ENCODE measurements around the gene RTN4RL1.

- TF ChIP-seq, protein P1, sequence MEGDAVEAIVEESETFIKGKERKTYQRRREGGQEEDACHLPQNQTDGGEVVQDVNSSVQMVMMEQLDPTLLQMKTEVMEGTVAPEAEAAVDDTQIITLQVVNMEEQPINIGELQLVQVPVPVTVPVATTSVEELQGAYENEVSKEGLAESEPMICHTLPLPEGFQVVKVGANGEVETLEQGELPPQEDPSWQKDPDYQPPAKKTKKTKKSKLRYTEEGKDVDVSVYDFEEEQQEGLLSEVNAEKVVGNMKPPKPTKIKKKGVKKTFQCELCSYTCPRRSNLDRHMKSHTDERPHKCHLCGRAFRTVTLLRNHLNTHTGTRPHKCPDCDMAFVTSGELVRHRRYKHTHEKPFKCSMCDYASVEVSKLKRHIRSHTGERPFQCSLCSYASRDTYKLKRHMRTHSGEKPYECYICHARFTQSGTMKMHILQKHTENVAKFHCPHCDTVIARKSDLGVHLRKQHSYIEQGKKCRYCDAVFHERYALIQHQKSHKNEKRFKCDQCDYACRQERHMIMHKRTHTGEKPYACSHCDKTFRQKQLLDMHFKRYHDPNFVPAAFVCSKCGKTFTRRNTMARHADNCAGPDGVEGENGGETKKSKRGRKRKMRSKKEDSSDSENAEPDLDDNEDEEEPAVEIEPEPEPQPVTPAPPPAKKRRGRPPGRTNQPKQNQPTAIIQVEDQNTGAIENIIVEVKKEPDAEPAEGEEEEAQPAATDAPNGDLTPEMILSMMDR (IDR thresholded peaks at IDR 0.05; ENCODE audit: insufficient read depth, low read length, poor library complexity, severe bottlenecking), result no peak
- TF ChIP-seq EZH2phosphoT487 (conservative IDR thresholded peaks at IDR 0.05; ENCODE audit: low read length), result no peak
These were observed 40.8 kb upstream of the RTN4RL1 start for GRCh38 chr17:2065949-2066400.

All from SU-DHL-6 (cell line).